C4-2B (cell line): ENCODE measurements around the gene CNIH2.

Experiments
- ZFX ChIP-seq: fragments of 450-650 bp; IDR thresholded peaks from 2 replicates; pipeline ENCODE4 v1.6.1; 2017
- TF ChIP-seq, protein P1 (sequence below): fragments of 450-650 bp; conservative IDR thresholded peaks from 2 replicates; pipeline ENCODE4 v1.5.1; 2017; ENCODE audit warnings: mild to moderate bottlenecking

- TF ChIP-seq, protein P1, sequence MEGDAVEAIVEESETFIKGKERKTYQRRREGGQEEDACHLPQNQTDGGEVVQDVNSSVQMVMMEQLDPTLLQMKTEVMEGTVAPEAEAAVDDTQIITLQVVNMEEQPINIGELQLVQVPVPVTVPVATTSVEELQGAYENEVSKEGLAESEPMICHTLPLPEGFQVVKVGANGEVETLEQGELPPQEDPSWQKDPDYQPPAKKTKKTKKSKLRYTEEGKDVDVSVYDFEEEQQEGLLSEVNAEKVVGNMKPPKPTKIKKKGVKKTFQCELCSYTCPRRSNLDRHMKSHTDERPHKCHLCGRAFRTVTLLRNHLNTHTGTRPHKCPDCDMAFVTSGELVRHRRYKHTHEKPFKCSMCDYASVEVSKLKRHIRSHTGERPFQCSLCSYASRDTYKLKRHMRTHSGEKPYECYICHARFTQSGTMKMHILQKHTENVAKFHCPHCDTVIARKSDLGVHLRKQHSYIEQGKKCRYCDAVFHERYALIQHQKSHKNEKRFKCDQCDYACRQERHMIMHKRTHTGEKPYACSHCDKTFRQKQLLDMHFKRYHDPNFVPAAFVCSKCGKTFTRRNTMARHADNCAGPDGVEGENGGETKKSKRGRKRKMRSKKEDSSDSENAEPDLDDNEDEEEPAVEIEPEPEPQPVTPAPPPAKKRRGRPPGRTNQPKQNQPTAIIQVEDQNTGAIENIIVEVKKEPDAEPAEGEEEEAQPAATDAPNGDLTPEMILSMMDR, result no peak
- no peak for TF ChIP-seq ZFX
These were observed 32.3 kb downstream of the CNIH2 start for GRCh38 chr11:66310324-66310723.
